Chondrocyte (in vitro differentiated cells): Measurements from ENCODE around the gene AMH. TPM values are rescaled to one million over a fixed set of nuclear protein-coding genes. Genes with fewer than 3 reads are reported as not detected.

Source experiments
- DNase-seq: peaks from one replicate; pipeline ENCODE4 v3.0.0; 2021; ENCODE audit warnings: mixed read lengths, low spot score
- H3K27ac Mint-ChIP-seq: one replicate; pipeline ENCODE4 v1.8.0; 2021; ENCODE audit warnings: mild to moderate bottlenecking, moderate library complexity, mixed read lengths; ENCODE audit not compliant: unreplicated experiment
- H3K27me3 Mint-ChIP-seq: 2 replicates; pipeline ENCODE4 v1.8.0; 2021; ENCODE audit warnings: low read depth, mixed read lengths
- H3K36me3 Mint-ChIP-seq: 2 replicates; pipeline ENCODE4 v1.8.0; 2021; ENCODE audit warnings: low read depth, mixed read lengths
- H3K4me1 Mint-ChIP-seq: 2 replicates; pipeline ENCODE4 v1.8.0; 2021; ENCODE audit warnings: low read depth, mild to moderate bottlenecking, mixed read lengths
- H3K4me3 Mint-ChIP-seq: one replicate; pipeline ENCODE4 v1.8.0; 2021; ENCODE audit warnings: mild to moderate bottlenecking, moderate library complexity, mixed read lengths; ENCODE audit not compliant: unreplicated experiment
- H3K9me3 Mint-ChIP-seq: 2 replicates; pipeline ENCODE4 v1.8.0; 2021; ENCODE audit warnings: low read depth, mixed read lengths
- total RNA-seq: library from RNA; stranded (reverse); gene quantifications from 3 replicates; pipeline ENCODE4 v1.2.1, GENCODE V29; 2021
- TF ChIP-seq, protein P1 (sequence below): fragments of 200-600 bp; sonication (generic); IDR thresholded peaks from 2 replicates; pipeline ENCODE4 v1.5.0; 2021; ENCODE audit warnings: antibody characterized with exemption, mild to moderate bottlenecking, moderate library complexity

The AMH gene
- total RNA-seq, 1 donor from 2014 or later = 10.8 TPM

GRCh38 chr19:2248136-2249009 lies 750 bp upstream of the AMH start:
- Mint-ChIP-seq H3K4me3 (no peak overlapping the region), H3K27me3 (no peaks in the 10 kb centered on the region), H3K27ac (no peak overlapping the region), H3K36me3 (peaks cover 5% of the 10 kb centered on the region), H3K9me3 (no peaks in the 10 kb centered on the region), H3K4me1 (no peaks in the 10 kb centered on the region)
- TF ChIP-seq, protein P1, sequence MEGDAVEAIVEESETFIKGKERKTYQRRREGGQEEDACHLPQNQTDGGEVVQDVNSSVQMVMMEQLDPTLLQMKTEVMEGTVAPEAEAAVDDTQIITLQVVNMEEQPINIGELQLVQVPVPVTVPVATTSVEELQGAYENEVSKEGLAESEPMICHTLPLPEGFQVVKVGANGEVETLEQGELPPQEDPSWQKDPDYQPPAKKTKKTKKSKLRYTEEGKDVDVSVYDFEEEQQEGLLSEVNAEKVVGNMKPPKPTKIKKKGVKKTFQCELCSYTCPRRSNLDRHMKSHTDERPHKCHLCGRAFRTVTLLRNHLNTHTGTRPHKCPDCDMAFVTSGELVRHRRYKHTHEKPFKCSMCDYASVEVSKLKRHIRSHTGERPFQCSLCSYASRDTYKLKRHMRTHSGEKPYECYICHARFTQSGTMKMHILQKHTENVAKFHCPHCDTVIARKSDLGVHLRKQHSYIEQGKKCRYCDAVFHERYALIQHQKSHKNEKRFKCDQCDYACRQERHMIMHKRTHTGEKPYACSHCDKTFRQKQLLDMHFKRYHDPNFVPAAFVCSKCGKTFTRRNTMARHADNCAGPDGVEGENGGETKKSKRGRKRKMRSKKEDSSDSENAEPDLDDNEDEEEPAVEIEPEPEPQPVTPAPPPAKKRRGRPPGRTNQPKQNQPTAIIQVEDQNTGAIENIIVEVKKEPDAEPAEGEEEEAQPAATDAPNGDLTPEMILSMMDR = no peak
- DNase-seq = no peak

DNA sequence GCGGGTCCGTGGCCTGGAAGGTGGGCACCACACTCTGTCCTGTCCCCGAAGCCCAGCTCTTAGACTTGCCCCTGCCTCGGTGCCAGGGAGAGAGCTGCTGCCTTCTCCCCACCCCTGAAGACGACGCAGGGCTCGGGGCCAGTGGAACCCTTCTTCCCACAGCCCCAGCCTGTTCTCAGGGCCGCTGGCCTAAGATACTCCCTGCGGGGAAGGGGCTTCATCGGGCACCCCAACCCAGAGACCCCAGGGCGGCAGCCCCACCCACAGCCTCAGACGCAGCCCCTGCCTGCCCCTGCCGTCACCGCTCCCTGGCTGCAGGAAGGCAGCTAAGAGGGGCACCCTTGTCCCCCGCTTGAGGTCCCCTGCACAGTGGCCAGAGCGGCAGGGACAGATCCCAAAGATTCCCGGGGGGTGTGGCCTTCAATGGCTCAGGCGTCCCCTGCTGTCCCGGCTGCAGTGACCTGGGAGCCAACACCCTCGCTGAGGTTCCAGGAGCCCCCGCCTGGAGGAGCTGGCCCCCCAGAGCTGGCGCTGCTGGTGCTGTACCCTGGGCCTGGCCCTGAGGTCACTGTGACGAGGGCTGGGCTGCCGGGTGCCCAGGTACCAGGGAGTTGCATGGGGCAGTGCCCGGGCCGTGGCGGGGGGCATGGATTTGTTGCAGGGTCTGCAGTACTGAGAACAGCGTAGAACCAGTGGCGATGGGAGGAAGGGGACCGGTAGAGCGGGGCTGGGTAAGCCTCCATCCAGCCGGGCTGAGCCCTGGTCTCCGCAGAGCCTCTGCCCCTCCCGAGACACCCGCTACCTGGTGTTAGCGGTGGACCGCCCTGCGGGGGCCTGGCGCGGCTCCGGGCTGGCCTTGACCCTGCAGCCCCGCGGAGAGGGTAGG lies 1.0 kb downstream of the AMH start:
- no peaks in the 10 kb centered on the region for H3K9me3 Mint-ChIP-seq
- peaks cover 5% of the 10 kb centered on the region for H3K36me3 Mint-ChIP-seq
- H3K4me3 Mint-ChIP-seq = no peak overlapping the region
- DNase-seq = no peak
- peaks cover 3% of the 10 kb centered on the region for H3K4me1 Mint-ChIP-seq
- no peaks in the 10 kb centered on the region for H3K27me3 Mint-ChIP-seq
- H3K27ac Mint-ChIP-seq = no peak overlapping the region
- TF ChIP-seq, protein P1 = no peak

DNA sequence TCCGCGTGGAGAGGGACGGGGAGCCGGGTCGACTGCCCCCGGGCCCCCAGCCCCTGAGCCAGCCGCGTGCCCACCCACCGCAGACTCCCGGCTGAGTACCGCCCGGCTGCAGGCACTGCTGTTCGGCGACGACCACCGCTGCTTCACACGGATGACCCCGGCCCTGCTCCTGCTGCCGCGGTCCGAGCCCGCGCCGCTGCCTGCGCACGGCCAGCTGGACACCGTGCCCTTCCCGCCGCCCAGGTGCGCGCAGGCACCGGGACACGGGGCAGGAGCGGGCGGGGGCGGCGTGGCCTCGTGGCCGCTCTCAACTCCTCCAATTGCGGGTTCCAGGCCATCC lies 1.6 kb downstream of the AMH start:
- Mint-ChIP-seq H3K36me3 (peaks cover 2% of the 10 kb centered on the region), H3K4me3 (no peak overlapping the region), H3K27ac (no peak overlapping the region), H3K9me3 (no peaks in the 10 kb centered on the region), H3K27me3 (no peaks in the 10 kb centered on the region), H3K4me1 (peaks cover 3% of the 10 kb centered on the region)
- DNase-seq = no peak
- TF ChIP-seq, protein P1 = no peak

GRCh38 chr19:2251106-2252054 lies 2.3 kb downstream of the AMH start:
- Mint-ChIP-seq H3K4me3 (no peak overlapping the region), H3K4me1 (peaks cover 3% of the 10 kb centered on the region), H3K36me3 (no peaks in the 10 kb centered on the region), H3K27ac (no peak overlapping the region), H3K9me3 (no peaks in the 10 kb centered on the region), H3K27me3 (no peaks in the 10 kb centered on the region)
- TF ChIP-seq, protein P1 = no peak
- DNase-seq = no peak
